ENCODE data around the gene CAPN5. TPM values are rescaled to one million over a fixed set of nuclear protein-coding genes. Genes with fewer than 3 reads are reported as not detected.

The CAPN5 gene
- total and polyA plus RNA-seq, 4 donors, result 6.5 to 25.8 (median 18.2) TPM

DNA sequence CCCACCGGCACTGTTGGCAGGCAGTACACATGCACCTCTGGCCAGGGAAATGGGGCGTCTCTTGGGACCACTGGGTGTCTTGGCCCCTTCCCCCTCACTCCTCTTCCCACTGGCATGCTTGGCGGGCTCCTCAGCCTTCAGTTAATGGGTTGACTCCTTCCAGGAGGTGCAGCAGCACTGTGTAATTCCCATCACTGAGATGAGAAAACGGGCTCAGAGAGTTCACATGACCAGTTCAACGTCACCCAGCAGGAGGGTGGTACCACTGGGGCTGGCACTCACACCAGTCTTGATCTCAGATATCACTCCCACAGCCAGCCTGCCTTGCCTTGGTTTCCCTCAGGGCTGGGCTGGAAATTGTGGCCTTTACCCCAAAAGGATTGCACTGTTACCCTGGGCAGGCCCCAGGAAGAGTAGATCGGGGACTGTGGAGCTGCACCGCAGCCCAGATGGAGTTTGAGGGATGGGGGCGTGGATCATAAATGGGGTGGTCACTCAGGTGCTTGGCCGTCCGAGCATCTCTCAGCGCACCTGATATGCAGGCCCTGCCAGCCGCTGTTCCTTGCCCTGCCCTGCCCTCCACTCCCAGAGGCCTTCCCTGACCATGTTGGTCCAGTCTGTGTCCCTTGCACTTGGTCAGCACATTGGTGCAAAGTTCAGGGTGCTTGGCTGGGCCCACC, 16.9 kb downstream of the CAPN5 start:
- no peak for TF ChIP-seq FOXA2 (IDR thresholded peaks at IDR 0.05)
- TF ChIP-seq RAD21 (IDR thresholded peaks at IDR 0.05), result no peak
- no peak for TF ChIP-seq JUND (IDR thresholded peaks at IDR 0.05)
- TF ChIP-seq ZBTB33 (IDR thresholded peaks at IDR 0.05), result no peak
- TF ChIP-seq RXRA (IDR thresholded peaks at IDR 0.05), result no peak
- no peak for TF ChIP-seq SP1 (IDR thresholded peaks at IDR 0.05)
- no peak for TF ChIP-seq CTCF (IDR thresholded peaks at IDR 0.05; ENCODE audit: low read depth, low read length, missing input control)
- no peak for TF ChIP-seq TAF1 (conservative IDR thresholded peaks at IDR 0.05)
- no peak for TF ChIP-seq GABPA (IDR thresholded peaks at IDR 0.05 in 1 of 2, conservative IDR thresholded peaks at IDR 0.05 in 1 of 2)
- TF ChIP-seq ATF3 (IDR thresholded peaks at IDR 0.05), result no peak
- TF ChIP-seq FOXA1 (IDR thresholded peaks at IDR 0.05), result no peak
- TF ChIP-seq, protein P1, sequence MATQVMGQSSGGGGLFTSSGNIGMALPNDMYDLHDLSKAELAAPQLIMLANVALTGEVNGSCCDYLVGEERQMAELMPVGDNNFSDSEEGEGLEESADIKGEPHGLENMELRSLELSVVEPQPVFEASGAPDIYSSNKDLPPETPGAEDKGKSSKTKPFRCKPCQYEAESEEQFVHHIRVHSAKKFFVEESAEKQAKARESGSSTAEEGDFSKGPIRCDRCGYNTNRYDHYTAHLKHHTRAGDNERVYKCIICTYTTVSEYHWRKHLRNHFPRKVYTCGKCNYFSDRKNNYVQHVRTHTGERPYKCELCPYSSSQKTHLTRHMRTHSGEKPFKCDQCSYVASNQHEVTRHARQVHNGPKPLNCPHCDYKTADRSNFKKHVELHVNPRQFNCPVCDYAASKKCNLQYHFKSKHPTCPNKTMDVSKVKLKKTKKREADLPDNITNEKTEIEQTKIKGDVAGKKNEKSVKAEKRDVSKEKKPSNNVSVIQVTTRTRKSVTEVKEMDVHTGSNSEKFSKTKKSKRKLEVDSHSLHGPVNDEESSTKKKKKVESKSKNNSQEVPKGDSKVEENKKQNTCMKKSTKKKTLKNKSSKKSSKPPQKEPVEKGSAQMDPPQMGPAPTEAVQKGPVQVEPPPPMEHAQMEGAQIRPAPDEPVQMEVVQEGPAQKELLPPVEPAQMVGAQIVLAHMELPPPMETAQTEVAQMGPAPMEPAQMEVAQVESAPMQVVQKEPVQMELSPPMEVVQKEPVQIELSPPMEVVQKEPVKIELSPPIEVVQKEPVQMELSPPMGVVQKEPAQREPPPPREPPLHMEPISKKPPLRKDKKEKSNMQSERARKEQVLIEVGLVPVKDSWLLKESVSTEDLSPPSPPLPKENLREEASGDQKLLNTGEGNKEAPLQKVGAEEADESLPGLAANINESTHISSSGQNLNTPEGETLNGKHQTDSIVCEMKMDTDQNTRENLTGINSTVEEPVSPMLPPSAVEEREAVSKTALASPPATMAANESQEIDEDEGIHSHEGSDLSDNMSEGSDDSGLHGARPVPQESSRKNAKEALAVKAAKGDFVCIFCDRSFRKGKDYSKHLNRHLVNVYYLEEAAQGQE (IDR thresholded peaks at IDR 0.05), result no peak
- TF ChIP-seq EGR1 (IDR thresholded peaks at IDR 0.05; ENCODE audit: low read depth in 2 of 2), result no peak
- H3K36me3 ChIP-seq (ENCODE audit: control insufficient read depth in 4 of 4, insufficient read depth in 3 of 4, low read depth in 1 of 4, low read length in 3 of 4), result peaks cover 0 to 3% (median 0%) of the 10 kb centered on the region in 4 donors
- peaks cover 19 to 82% (median 65%) of the 10 kb centered on the region in 4 donors for H3K4me1 ChIP-seq (ENCODE audit: control insufficient read depth in 4 of 4, insufficient read depth in 4 of 4, low read length in 3 of 4)
- no peak overlapping the region for H3K4me3 ChIP-seq (ENCODE audit: low read depth in 1 of 3, low read length in 3 of 3)
- H3K9me3 ChIP-seq (ENCODE audit: control insufficient read depth in 4 of 4, low read length in 3 of 4), result no peaks in the 10 kb centered on the region
- 94% methylated on average over 12 of the region's 12 CpGs for WGBS
- no peaks in the 10 kb centered on the region for H3K27me3 ChIP-seq (ENCODE audit: control insufficient read depth in 4 of 4, insufficient read depth in 4 of 4, low read length in 3 of 4)
- DNase-seq (ENCODE audit: low spot score), result no peak
- peak overlapping the region in 1 of 2 donors; percentile 0 for H3K27ac ChIP-seq (ENCODE audit: low read depth in 1 of 2, low read length in 2 of 2)
- no peak overlapping the region for H3K9ac ChIP-seq (ENCODE audit: low read depth in 1 of 2, low read length in 2 of 2)

DNA sequence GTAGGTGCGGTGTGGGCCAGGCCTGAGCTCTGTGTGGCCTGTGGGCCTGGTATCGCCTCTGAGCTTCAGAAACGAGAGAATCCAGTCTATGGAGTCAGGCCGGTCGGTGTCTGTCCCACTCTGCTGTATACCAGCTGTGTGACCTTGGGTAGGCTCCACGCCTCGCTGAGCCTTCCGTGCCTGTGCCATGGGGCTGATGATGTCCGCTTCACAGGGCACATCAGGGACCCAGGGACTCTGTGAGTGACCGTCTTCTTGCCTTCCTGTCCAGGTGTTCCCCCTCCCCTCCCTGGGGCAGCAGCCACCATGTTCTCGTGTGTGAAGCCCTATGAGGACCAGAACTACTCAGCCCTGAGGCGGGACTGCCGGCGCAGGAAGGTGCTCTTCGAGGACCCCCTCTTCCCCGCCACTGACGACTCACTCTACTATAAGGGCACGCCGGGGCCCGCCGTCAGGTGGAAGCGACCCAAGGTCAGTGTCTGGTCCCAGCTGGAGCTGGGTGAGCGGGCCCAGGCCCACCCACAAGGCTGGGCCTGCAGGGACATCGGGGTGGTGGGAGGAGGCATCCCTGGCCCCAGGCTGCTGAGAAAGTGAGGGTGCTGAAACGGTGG, 17.9 kb downstream of the CAPN5 start:
- Histone ChIP-seq H3K27ac (ENCODE audit: low read depth in 1 of 2, low read length in 2 of 2) (no peak overlapping the region), H3K4me3 (ENCODE audit: low read depth in 1 of 3, low read length in 3 of 3) (no peak overlapping the region)
- 94% methylated on average over 25 of the region's 25 CpGs for WGBS
- no peak for TF ChIP-seq JUND (IDR thresholded peaks at IDR 0.05)
- no peak for TF ChIP-seq CTCF (IDR thresholded peaks at IDR 0.05; ENCODE audit: low read depth, low read length, missing input control)
- TF ChIP-seq RXRA (IDR thresholded peaks at IDR 0.05), result no peak
- no peak for TF ChIP-seq SP1 (IDR thresholded peaks at IDR 0.05)
- no peak for TF ChIP-seq YY1 (IDR thresholded peaks at IDR 0.05)
- TF ChIP-seq MAX (IDR thresholded peaks at IDR 0.05), result no peak
- TF ChIP-seq GABPA (IDR thresholded peaks at IDR 0.05 in 1 of 2, conservative IDR thresholded peaks at IDR 0.05 in 1 of 2), result no peak
- no peak for TF ChIP-seq EGR1 (IDR thresholded peaks at IDR 0.05; ENCODE audit: low read depth in 2 of 2)
- TF ChIP-seq HNF4G (IDR thresholded peaks at IDR 0.05), result no peak
- TF ChIP-seq FOXA1 (IDR thresholded peaks at IDR 0.05), result no peak
- no peak for TF ChIP-seq NR2F2 (IDR thresholded peaks at IDR 0.05)
- no peak for TF ChIP-seq RAD21 (IDR thresholded peaks at IDR 0.05)

More for the DNA sequence above, 17.9 kb downstream of the CAPN5 start:
- H3K4me1 ChIP-seq (ENCODE audit: control insufficient read depth in 4 of 4, insufficient read depth in 4 of 4, low read length in 3 of 4), result peaks cover 23 to 90% (median 73%) of the 10 kb centered on the region in 4 donors
- no peak overlapping the region for H3K9ac ChIP-seq (ENCODE audit: low read depth in 1 of 2, low read length in 2 of 2)
- H3K36me3 ChIP-seq (ENCODE audit: control insufficient read depth in 4 of 4, insufficient read depth in 3 of 4, low read depth in 1 of 4, low read length in 3 of 4), result peaks cover 0 to 3% (median 0%) of the 10 kb centered on the region in 4 donors
- no peaks in the 10 kb centered on the region for H3K9me3 ChIP-seq (ENCODE audit: control insufficient read depth in 4 of 4, low read length in 3 of 4)
- no peaks in the 10 kb centered on the region for H3K27me3 ChIP-seq (ENCODE audit: control insufficient read depth in 4 of 4, insufficient read depth in 4 of 4, low read length in 3 of 4)
- DNase-seq (ENCODE audit: low spot score), result no peak

Measured in liver (tissue), 9 donors.